ENCODE results near the gene NRGN. TPM values are rescaled to one million over a fixed set of nuclear protein-coding genes. Genes with fewer than 3 reads are reported as not detected.

Gene NRGN
- total RNA-seq, 1 donor from 2014 or later: 5.7 TPM

DNA sequence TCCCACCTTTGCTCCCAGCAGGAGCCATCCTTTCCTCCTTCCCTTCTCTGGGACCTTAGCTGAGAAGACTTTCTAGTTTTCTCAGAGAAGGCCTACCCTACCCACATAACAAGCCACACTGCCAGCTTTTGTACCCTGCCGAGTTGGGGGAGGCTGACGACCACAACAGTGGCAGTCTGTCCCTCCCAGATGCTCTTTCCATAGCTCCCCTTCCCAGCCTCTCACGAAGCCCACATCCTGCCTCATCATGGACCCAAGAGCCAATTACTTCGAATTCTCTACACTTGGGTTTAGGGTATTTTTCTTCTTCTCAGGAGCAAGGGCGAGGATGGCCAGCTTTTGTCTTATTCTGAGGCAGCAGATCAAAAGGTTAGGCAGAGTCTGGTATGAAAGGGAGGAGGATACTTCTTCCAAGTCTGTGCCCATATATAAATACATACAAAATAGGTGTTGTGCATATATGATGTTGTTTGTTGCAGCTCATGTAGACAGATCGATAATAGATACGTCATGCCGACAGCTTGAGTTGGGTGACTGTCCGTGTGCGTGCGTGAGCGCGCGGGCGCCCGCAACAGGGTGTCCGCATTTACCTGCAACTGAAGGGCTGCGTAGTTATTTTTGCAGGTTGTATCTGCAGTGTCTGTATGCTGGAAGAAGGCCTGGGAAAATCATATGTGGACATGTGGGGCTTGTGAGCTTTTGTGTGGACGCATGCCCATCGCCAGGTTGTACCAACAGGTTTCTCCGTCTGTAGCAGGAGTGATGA is 846 bp upstream of the NRGN start:
- intact Hi-C loops (cut with micrococcal nuclease): loop anchor here (1.0 kb wide), 1 partner anchor 8 kb away; no protein-coding TSS in a partner anchor

DNA sequence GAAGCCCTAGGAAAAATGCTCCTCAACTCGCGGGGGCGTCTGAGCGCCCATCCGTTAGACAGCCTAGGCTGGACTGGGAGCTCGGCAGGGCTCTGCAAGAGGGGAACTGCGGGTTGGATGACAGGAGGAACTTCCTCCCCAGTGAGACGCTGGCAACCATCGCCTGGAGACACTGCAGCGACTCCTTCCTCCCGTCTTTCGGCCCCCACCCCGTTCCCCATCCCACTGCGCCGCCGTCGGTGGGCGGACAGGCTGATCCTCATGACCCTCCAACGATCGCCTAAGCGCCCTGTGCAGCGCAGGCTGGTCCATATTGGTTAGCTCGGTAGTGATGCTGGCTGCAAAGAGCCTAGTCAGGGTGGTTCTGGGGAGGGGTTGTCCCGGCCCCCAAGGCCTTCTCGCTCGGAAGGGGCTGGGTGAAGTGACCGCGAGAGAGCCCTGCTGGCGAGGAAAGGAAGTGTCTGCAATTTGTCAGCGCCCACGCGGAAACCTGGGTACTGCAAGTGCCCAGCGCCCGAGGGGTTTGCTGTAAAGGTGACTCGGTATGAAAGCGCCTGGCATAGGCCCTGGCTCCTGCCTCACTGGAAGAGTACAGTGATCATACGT is 638 bp downstream of the NRGN start:
- intact Hi-C loops (cut with micrococcal nuclease): loop anchor here (1.0 kb wide), 1 partner anchor 67 kb away; the partner anchor contains the start of genes SIAE and SPA17

- intact Hi-C loops (cut with micrococcal nuclease): no loop called here
Observed at GRCh38 chr11:124742555-124742954, 2.8 kb downstream of the NRGN start.

DNA sequence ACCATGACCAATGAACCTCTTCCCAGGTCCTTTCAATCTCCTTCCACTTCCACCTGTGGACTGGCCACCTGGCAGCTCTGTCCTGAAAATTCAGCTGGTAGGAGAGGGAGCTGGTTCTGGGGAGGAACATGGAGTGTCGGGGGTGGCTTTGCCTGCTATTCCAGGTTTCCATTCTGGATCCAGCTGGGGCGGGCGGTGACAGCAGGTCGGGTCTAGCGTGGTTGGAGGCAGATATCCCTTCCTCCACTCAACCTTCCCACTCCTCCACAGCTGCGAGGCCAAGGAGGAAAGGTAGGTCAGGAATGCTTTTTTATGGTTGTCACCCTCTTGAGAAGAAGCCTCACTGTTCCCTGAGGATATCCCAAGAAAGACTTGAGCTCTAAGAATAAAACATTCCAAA is 3.3 kb downstream of the NRGN start:
- intact Hi-C loops (cut with micrococcal nuclease): no loop called here

DNA sequence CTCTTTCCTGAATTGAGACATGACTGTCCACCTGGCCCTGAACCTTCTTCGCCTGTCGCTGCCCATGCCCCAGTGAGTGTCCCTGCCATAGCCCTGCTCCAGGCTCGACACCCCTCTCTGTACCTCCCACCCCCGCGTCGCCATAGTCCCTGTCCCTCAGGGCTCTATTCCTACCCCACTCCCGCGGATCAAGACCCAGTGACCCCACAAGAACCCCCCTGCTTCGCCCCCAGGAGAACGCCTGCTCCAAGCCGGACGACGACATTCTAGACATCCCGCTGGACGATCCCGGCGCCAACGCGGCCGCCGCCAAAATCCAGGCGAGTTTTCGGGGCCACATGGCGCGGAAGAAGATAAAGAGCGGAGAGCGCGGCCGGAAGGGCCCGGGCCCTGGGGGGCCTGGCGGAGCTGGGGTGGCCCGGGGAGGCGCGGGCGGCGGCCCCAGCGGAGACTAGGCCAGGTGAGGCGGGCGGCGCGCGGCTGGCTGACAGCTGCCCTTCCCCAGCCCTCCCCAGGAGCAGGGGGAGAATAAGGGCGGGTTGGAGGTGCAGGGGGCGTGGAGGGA is 5.6 kb downstream of the NRGN start:
- intact Hi-C loops (cut with micrococcal nuclease): loop anchor here (5.0 kb wide), 2 partner anchors 207 to 1142 kb away; partner anchors contain the start of genes CCDC15 and HYLS1

DNA sequence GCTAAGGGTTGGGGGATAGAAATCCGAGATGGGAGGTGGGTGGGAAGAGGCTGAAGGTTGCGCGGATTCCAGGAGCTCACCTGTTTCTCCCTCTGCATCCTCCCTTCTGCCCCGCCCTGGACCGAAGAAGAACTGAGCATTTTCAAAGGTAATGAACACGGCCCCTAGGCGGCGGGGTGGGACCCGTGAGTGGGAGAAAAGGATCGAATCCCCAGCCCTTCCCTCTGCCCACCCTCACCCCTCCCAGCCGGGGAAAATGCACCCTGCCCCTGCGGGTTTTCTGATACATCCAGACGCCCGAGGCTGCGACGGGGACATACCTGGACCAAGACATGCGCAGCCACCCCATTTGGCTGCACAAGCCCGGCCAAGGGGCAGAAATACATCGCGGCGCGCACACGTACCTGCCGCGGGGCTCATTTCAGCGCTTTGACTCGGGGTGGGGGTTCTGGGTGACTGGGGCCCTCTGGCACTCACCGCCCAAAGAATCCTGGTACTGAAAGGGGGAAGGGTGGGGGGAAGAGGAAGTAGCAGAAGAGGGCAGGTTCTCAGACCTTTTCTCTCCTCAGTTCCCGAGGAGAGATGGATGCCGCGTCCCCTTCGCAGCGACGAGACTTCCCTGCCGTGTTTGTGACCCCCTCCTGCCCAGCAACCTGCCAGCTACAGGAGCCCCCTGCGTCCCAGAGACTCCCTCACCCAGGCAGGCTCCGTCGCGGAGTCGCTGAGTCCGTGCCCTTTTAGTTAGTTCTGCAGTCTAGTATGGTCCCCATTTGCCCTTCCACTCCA is 6.3 kb downstream of the NRGN start:
- intact Hi-C loops (cut with micrococcal nuclease): loop anchor here (1.0 to 5.0 kb wide), 8 partner anchors 12 to 1141 kb away; partner anchors contain the start of genes CCDC15, HYLS1, MSANTD2 and TBRG1

DNA sequence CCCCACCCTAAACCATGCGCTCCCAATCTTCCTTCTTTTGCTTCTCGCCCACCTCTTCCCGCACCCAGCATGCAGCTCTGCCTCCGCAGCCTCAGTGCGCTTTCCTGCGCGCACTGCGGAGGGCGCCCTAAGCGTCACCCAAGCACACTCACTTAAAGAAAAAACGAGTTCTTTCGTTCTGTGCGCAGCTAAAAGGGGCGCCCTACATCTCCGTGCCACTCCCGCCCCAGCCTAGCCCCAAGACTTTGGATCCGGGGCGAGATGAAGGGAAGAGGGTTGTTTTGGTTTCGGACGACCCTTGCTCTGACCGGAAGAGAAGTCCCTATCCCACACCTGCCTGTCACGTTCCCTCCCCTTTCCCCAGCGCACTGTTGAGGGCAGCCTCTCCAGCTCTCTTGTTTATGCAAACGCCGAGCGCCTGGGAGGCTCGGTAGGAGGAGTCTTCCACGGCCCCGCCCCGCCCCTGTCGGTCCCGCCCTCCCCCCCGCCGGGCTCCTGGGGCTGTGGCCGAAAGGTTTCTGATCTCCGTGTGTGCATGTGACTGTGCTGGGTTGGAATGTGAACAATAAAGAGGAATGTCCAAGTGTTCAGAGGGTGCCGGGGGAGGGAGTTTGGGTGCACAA is 7.0 kb downstream of the NRGN start:
- intact Hi-C loops (cut with micrococcal nuclease): loop anchor here (1.0 to 5.0 kb wide), 10 partner anchors 7 to 1141 kb away; partner anchors contain the start of genes CCDC15, HYLS1, MSANTD2 and NRGN

DNA sequence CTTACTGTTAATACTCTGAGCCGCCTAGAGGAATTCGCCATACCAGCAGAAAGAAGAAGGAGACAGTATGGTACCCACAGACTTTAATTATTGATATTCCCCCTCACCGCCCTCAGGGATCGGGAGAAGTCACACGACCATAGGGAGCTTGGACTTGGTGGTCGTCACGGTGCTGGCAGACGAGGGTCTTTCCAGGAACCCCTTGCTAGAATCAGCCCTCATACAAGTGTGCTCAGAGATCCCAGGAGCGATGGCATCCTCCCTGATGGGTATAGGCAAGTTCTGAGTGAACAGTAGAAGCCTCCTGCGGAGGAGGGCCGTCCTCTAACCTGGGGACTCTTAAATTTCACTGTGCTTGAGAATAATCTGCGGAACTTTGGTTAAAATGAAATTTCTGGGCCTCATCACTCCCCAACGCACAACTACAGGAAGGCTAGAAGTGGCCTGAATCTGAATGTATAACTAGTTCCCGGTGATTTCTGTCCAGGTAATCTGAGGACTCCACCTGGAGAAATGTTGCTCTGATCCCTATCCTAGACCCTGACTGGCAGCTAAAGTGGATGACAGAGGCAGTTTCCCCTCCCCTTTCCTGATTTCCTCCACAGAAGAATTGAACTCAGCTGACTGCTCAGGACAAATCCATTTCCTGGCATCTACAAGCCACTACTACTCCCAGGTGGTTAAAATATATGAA is 7.8 kb downstream of the NRGN start:
- intact Hi-C loops (cut with micrococcal nuclease): loop anchor here (1.0 to 5.0 kb wide), 6 partner anchors 8 to 1140 kb away; partner anchors contain the start of genes CCDC15, HYLS1, NRGN and SIAE

DNA sequence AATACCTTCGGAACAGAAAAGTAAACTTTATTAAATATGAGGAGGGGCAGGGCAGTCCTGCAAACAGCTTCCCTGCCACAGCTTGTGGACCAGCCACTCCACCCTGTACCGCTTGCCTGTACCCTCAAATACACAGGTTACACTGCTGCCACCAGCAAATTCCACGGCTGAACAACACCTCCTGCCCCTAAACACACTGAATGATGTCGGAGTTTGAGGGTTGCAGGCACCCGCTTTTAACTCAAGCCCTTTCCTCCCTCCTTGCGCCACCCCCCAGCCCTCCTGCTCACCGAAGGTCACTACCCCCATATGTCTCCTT is 8.3 kb downstream of the NRGN start:
- intact Hi-C loops (cut with micrococcal nuclease): loop anchor here (5.0 kb wide), 2 partner anchors 204 to 1139 kb away; partner anchors contain the start of genes CCDC15 and HYLS1

- intact Hi-C loops (cut with micrococcal nuclease): loop anchor here (5.0 kb wide), 2 partner anchors 204 to 1139 kb away; partner anchors contain the start of genes CCDC15 and HYLS1
Observed at GRCh38 chr11:124748481-124749343, 9.0 kb downstream of the NRGN start.

GRCh38 chr11:124749912-124750311 is 10.2 kb downstream of the NRGN start:
- intact Hi-C loops (cut with micrococcal nuclease): loop anchor here (5.0 kb wide), 2 partner anchors 202 to 1137 kb away; partner anchors contain the start of genes CCDC15 and HYLS1

DNA sequence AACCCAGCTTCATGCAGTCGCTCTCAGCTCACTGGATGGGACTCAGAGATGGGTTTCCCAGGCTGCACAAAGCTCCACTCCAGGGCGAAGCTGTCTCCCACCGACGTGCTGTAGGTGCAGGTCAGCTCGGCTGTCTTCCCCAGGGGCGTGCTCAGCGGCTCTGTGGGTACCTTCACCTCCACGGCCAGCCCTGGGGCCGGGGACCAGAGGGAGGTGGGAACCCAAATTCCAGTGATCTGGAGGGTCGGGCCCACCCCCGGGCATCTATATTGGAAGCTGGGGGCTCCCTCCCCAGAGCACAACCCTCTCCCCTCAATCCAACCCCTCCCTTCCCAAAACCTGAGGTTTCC is 11.6 kb downstream of the NRGN start:
- intact Hi-C loops (cut with micrococcal nuclease): no loop called here

DNA sequence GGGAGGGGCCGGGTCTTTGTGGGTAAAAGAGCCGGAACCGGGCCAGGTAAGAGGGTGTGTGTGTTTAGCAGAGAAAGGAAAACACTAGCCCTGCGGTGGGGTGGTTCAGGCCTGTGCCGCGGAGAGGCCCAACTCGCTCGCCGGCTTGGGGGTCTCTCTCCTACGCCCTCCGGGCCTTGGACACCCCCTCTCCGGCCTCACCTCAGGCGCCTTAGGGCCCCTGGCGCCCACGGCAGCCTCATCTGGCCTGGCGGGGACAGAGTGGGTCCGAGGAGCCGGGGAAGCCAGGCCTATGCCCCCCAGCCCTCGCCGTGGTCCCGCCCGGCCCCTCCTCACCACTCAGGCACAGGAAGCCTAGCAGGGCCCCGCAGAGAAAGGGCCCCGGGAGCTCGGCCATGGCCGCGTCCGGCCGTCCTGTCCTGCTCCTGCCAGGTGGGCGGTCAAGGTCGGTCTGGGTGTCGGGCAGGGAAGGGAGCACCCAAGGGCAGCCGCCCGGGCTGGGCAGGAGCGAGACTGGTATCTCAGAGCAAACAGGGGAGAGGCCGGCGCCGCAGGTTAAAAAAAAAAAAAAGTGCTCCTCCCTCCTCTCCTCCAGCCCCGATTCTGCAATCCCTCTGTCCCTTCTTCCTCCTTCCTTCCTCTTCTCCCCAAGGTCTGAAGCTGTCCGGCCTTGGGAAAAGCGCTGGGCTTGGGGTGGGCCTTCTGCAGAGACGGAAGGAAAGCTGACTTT is 12.2 kb downstream of the NRGN start, which contains the start of gene VSIG2:
TSS of gene VSIG2 (minus strand) at position 515 of the 730 bp plus-strand sequence. CDS start at position 397, 118 bp downstream.
- intact Hi-C loops (cut with micrococcal nuclease): no loop called here

- intact Hi-C loops (cut with micrococcal nuclease): no loop called here
Observed at GRCh38 chr11:124752471-124753102, 12.8 kb downstream of the NRGN start.

GRCh38 chr11:124753205-124753604 is 13.5 kb downstream of the NRGN start:
- intact Hi-C loops (cut with micrococcal nuclease): no loop called here

DNA sequence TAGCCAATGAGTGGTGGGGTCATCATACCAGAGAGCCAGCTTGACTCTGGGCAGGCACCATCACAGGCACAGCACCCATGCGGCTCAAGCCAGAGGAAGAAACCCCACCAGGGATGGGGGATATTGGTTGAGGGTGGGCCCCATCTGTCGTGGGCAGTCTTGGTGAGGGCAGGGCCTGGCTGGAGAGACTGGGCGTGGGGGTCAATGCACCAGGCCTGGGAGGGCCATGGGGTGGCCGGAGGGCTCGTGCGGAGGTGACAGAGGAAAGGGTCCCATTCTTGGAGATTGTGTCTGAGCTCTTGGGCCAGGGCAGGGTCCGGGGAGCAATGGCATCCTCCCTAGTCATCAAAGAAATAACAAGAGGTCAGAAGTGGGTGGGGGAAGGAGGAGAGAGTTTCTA is 13.9 kb downstream of the NRGN start:
- intact Hi-C loops (cut with micrococcal nuclease): no loop called here

DNA sequence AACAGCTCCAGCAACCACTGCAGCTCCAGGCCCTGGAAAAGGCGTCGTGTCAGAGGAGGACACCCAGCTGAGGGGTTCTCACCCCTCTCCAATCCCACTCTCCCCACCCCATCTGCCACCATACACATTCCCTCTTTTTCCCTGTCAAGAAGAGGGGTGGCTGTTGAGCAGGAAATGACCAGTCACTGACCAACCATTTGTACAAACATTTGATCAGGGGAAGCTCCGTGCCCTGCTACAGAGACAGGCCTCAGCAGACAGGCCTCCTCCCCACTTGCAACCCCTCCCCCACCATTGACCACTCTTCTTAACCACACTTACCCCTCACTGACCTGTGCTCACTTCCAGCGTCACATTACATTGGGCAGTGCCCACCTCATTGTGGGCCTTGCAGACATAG is 14.6 kb downstream of the NRGN start:
- intact Hi-C loops (cut with micrococcal nuclease): no loop called here

DNA sequence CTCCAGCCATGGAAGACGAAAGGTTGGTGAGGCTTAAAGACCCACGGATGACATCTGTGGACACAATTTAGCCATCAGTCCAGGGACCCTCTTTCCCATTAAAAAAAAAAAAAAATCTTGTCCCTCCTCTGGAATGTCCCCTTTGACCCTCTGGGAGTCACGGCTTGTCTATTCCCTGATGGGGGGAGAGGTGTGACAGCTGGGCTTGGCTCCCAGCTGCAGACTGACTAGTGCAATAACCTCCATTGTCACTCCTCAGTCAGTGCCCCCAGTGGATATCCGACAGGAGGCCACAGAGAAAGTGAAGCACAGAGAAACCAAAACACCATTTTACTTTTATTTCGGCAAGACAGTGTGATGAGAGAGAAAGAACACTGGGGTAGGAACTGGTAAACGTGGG is 15.0 kb downstream of the NRGN start:
- intact Hi-C loops (cut with micrococcal nuclease): no loop called here

Measured in T-helper 2 cell treated with Interferon-gamma antibody and Interleukin-4, amounts not matched to agents 100 ng/mL and 5 ng/mL, for 36 hours (primary cell).